GM19324 (cell line): ENCODE data around the gene SLC30A9.

Experiments
- ATAC-seq: cut with Tn5 transposase; IDR thresholded peaks from one replicate; pipeline ENCODE4 v1.9.1; 2021; ENCODE audit warnings: mild to moderate bottlenecking, moderate library complexity; ENCODE audit not compliant: unreplicated experiment, low FRiP score

Gene SLC30A9

DNA sequence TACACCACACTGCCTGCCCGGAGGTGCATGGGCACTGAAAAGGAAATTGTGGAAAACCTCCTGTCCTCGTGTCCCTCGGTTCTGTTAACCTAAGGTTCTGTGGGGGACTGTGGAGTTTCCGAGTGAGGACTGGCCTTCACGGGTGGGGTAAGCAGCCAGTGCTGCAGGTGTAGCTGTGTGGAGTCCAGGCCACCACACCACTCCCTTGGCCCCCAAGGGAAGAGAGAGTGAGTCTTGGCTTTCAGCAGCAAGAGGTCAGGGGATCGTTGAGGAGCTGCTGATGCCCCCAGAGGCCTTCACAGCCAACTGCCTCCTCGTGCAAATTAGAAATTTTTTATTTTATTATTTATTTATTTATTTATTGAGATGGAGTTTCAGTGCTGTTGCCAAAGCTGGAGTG, 141.8 kb downstream of the SLC30A9 start:
- ATAC-seq: no peak

DNA sequence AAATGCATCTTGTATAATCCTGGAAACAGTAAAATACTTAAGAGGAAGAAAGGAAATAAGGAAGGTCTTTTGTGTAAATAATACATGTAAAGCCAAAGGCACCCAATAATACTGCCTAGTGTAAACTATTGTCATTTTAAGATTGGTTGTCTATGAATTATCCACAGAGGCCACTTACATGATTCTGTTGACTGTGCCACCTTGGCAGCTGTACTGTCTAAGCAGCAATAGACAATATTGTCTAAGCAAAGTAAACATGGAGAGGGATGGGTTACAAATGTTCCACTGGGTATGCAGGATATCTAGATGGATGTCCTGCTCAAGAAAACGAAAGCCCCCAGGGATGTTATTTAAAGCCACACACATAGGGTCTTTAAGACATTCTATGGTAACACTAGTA, 142.7 kb downstream of the SLC30A9 start:
- ATAC-seq: no peak

DNA sequence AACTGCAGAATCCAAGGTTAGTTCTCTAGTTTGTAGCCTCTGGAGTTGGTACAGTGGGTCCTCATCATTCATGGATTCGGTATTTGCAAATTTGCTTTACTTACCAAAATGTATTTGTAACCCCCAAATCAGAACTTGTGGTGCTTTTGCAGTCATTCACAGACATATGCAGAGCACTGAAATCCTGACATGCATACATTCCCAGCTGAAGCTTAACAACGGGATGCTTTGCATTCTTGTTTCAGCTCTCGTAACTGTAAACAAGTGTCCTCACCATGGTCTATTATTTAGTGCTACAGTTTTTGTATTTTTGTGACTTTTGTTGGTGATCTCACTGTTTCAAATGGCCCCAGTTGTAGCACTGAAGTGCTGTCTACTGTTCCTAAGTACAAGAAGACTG, 146.0 kb downstream of the SLC30A9 start:
- no peak for ATAC-seq
